ENCODE data around the gene BCORL1.
A peak's percentile ranks its signal among the peaks of the same experiment; 100 is the strongest.

BCORL1 gene

DNA sequence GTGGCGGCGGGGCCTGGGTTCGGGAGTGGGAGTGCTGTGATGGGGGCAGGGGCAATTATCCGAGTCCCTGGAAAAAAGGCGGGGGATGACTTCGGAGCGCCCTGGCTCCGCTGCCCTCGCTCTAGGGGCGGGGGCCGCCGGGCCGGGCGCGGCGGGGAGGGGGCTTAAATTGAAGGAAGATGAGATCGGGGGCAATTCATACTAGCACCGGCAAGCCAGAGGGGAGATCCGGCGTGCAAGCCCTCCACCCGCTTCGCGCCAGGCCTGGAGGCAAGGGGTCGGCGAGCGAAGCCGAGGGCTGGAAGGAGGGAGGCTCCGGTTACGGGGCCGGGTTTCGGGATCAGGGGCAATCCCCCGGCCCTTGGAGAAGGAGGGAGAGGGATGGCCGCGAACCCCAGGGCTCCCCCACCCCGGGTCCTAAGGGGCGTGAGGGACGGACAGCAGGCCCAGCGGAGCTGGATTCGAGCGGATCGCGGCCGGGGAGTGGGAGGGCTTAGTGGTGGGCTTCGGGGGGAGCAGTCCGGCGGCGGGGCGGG is 1.2 kb downstream of the BCORL1 start:
- Mint-ChIP-seq H3K4me1 (peaks cover 35% of the 10 kb centered on the region), H3K27me3 (no peaks in the 10 kb centered on the region), H3K27ac (no peak overlapping the region), H3K9me3 (no peaks in the 10 kb centered on the region), H3K4me3 (no peak overlapping the region), H3K36me3 (no peaks in the 10 kb centered on the region)
- no peak for ATAC-seq

DNA sequence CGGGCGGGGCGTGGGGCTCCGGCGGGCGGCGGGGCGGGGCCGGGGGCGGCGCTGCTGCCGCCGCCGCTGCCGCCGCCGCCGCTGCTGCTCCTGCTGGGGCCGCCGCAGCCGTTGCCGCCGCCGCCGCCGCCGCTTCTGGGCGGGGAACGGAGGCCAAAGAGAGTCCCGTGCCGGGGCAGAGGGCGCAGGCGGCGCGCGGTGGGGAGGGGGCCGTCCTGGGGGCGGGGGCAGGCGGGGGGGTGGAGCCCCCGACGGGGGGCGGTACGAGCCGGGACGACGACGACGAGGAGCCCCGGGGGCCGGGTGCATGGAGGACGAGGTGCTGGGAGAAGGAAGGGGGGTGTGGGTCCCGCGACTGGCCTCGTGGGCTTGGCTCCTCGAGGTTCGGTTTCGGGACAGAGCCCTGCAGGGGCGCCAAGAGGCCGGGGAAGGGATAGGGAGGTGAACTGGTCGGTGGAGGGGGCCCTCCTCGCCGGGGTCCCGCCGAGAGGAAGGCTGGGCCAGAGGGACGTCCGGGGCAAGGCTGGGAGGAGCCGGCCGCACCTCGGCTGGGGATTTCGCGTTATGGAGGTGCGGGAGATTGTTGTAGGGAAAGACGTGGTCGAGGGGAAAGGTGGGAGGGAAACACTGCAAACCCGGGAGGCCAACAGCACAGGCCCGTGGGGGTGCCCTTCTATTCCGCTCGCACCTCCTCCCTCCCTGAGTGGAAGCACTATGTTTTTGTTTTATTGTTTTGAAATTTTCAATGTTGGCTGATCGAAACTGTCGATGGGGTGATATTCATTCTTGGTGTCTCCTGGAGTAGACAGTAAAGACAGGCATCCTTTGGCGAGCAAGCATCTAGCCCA is 1.9 kb downstream of the BCORL1 start:
- Mint-ChIP-seq H3K27me3 (no peaks in the 10 kb centered on the region), H3K9me3 (no peaks in the 10 kb centered on the region), H3K4me1 (peaks cover 35% of the 10 kb centered on the region), H3K36me3 (no peaks in the 10 kb centered on the region), H3K4me3 (peak overlapping the region; percentile 79), H3K27ac (peak overlapping the region; percentile 63)
- peak; percentile 32 for ATAC-seq

DNA sequence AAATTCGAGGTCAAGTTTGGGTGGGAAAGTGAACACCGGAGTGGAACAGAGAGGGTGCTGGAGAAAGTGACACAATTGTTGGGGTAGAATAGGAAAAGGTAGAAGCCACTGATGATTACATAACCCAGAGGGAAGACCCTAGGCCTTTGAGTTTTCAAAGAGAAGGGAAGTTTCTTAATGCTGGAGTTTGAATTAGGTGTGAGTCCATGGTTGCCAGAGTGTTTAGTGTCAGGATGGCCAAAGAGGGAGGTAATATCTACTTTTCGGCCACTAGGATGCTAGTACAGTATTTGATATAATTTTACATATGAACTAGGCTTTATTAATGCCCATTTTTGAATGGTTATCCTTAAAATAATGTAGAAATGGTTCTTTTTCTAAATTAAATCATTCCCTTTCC is 5.4 kb downstream of the BCORL1 start:
- Mint-ChIP-seq H3K27me3 (no peaks in the 10 kb centered on the region), H3K27ac (no peak overlapping the region), H3K4me1 (peaks cover 25% of the 10 kb centered on the region), H3K36me3 (no peaks in the 10 kb centered on the region), H3K9me3 (no peaks in the 10 kb centered on the region), H3K4me3 (no peak overlapping the region)
- no peak for ATAC-seq

DNA sequence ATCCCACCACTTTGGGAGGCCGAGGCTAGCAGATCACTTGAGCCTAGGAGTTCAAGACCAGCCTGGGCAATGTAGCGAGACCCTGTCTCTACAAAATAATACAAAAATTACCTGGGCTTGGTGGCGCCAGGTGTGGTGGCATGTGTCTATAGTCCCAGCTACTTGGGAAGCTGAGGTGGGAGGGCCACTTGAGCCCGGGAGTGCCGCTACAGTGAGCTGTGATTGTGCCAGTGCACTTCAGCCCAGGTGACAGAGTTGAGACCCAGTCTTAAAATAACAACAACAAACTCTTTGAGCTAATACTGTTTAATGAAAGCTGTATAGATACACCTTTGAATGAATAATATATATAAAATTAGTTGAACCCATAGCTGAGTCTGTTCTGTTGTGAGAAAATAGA is 9.7 kb downstream of the BCORL1 start:
- no peak for ATAC-seq
- H3K27me3 Mint-ChIP-seq: no peaks in the 10 kb centered on the region

DNA sequence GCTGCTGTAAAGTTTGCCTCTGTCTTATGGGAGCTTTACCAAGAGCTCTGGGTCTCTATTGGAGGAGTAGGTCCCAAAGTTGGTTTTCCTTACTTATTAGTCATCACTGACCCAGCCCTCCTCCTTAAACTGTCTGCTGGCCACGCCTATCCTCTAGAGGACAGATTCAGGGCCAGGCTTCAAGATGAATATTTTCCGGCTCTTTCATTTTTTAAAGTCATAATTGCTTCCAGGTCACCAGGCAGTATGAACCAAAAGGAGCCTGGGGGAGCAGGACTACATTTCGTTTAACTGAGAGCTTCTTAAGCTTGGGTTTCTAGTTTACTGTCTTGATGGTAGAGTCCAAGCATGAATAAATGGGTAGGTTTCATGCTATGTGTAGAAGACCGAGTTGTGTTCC is 13.7 kb downstream of the BCORL1 start:
- Mint-ChIP-seq H3K4me1 (peaks cover 7% of the 10 kb centered on the region), H3K36me3 (peaks cover 10% of the 10 kb centered on the region), H3K9me3 (no peaks in the 10 kb centered on the region), H3K4me3 (no peak overlapping the region), H3K27ac (no peak overlapping the region), H3K27me3 (no peaks in the 10 kb centered on the region)
- no peak for ATAC-seq

More for the DNA sequence above, 9.7 kb downstream of the BCORL1 start:
- H3K9me3 Mint-ChIP-seq: no peaks in the 10 kb centered on the region
- H3K36me3 Mint-ChIP-seq: peaks cover 7% of the 10 kb centered on the region
- H3K4me3 Mint-ChIP-seq: no peak overlapping the region
- H3K4me1 Mint-ChIP-seq: peaks cover 9% of the 10 kb centered on the region
- H3K27ac Mint-ChIP-seq: no peak overlapping the region

DNA sequence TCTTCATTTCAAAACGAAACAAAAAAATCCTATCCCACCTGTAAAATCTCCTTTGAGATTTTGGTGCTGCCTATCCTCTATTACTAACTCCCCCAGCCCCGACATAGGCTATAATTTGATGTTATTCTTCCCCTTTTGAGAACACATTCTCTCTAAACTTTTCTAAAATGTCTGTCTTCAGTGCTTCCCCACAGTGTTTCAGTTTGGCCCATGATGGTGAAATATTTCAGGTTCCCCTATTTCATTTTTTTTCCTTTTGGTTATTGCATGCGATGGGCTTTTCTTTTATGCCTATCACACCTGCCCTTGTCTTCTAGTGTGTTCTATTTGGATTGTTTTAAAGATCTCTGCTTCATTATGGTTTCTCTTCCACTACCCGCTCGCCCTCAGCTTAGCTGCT is 14.7 kb downstream of the BCORL1 start:
- Mint-ChIP-seq H3K27me3 (no peaks in the 10 kb centered on the region), H3K9me3 (no peaks in the 10 kb centered on the region), H3K36me3 (peaks cover 16% of the 10 kb centered on the region), H3K4me1 (peaks cover 17% of the 10 kb centered on the region), H3K27ac (no peak overlapping the region), H3K4me3 (no peak overlapping the region)
- ATAC-seq: no peak

DNA sequence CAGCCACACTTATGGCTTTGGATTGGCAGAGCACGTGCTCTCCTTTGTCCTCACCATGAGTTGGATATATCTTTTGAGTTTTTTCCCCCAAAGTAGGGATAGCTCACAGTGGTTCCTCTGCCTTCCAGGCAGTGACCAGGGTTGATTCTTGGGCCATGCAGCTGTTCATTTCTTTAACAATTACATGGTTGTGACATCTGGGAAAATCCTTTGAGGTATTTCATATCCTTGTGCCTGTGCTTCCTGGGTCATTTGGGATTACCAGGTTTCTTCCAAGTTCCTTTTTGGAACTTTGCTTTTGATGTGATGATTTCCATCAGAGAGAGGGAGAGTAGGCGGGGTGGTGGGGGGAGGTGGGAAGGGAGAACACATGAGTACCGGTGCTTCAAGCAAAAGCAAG is 15.6 kb downstream of the BCORL1 start:
- Mint-ChIP-seq H3K27me3 (no peaks in the 10 kb centered on the region), H3K27ac (no peak overlapping the region), H3K9me3 (no peaks in the 10 kb centered on the region), H3K36me3 (peaks cover 16% of the 10 kb centered on the region), H3K4me3 (no peak overlapping the region), H3K4me1 (peaks cover 24% of the 10 kb centered on the region)
- no peak for ATAC-seq

DNA sequence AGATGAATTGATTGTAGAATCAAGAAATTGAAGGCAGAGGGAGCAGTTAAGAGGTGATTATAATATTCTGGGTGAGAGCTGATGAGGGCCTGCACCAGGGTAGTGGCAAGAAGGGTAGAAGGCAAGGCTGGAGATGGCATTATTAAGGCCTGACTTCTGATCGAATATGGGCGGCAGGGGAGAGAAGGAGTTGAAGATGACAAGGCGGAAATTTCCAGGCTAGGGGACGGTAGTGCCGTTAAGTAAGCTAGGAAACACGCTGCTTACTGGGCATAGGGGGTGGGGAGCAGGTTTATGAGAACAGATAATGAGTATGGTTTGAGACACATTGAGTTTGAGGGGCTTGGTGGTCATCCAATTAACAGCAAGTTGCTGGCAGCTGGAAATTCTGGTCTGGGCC is 19.5 kb downstream of the BCORL1 start:
- Mint-ChIP-seq H3K27ac (peak overlapping the region; percentile 41), H3K9me3 (no peaks in the 10 kb centered on the region), H3K4me3 (no peak overlapping the region), H3K4me1 (peaks cover 24% of the 10 kb centered on the region), H3K27me3 (no peaks in the 10 kb centered on the region), H3K36me3 (peaks cover 13% of the 10 kb centered on the region)
- no peak for ATAC-seq

DNA sequence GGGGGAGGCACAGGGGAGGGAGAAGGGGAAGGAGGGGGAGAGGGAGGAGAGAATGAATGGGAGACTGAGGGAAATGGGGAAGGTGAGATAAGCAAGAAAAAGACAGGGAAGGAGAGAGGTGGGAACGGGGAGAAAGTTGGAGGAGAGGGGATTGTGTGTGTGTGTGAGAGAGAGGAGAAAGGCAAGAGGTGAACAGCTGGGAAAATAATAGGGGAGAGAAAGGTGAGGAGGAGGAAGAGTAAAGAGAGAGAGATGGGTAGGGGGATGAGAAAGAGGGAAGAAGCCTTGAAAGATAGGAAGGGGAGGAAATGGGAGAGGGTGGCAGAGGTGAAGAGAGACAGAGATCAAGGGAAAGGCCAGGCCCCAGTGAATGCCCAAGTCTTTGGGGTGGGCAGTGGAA is 20.1 kb downstream of the BCORL1 start:
- ATAC-seq: no peak
- no peaks in the 10 kb centered on the region for H3K9me3 Mint-ChIP-seq
- H3K27ac Mint-ChIP-seq: peak overlapping the region; percentile 41
- no peak overlapping the region for H3K4me3 Mint-ChIP-seq
- H3K4me1 Mint-ChIP-seq: peaks cover 18% of the 10 kb centered on the region
- H3K36me3 Mint-ChIP-seq: peaks cover 11% of the 10 kb centered on the region
- no peaks in the 10 kb centered on the region for H3K27me3 Mint-ChIP-seq

DNA sequence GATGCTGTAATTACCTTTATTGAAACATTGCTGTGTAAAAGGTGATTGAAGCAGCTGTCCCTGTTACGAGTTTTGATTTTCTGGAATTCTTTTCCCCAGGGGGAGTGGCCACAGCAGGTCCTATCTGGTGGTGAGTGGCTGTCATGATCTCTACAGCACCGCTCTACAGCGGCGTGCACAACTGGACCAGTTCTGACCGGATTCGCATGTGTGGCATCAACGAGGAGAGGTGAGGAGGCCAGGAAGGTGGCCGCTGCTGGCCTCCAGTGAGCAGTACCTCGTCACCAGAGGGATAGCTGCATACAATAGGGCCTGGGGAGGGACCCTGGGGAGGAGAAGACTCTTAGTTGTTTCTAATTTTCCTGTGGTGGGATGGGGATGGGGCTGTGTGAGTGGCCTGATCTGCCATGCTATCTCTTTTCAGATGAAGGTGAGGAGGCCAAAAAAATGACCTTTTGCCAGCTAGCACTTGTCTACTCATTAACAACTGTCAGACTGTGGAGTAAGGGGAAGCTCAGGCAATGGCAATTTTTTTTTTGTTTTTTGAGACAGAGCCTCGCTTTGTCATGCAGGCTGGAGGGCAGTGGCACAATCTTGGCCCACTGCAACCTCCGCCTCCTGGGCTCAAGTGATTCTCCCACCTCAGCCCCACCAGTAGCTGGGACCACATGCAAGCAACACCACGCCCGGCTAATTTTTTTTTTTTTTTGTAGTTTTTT is 22.8 kb downstream of the BCORL1 start:
- no peak for ATAC-seq
- peaks cover 18% of the 10 kb centered on the region for H3K4me1 Mint-ChIP-seq
- no peak overlapping the region for H3K4me3 Mint-ChIP-seq
- peaks cover 16% of the 10 kb centered on the region for H3K36me3 Mint-ChIP-seq
- no peak overlapping the region for H3K27ac Mint-ChIP-seq
- no peaks in the 10 kb centered on the region for H3K27me3 Mint-ChIP-seq
- H3K9me3 Mint-ChIP-seq: no peaks in the 10 kb centered on the region

DNA sequence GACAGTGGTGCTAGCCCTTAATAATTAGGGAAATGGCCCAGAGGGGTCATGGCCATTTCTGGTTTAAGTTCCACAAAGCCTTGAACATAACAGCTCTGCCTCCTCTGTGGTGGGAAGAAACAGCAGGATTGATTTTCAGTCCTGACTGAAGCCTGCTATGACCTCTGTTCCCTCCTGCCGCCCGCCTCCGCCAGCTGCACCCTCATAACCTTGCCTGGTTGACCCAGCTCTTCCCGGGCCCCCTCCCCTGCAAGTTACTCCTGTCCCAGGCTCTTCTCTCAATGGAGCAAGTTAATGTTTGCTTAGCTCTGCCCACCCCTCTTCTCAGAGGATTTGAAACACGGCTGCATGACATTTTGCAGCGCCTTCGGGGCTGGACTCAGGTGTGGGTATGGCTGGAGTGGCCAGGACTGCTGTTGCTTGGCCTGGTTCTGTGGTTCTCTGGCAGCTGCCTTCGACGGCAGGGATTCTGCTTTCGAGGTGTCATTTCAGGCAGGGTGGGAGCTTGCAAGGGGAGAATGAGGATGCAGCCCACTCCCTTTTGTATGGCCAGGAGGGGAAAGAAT is 27.3 kb downstream of the BCORL1 start:
- Mint-ChIP-seq H3K4me3 (no peak overlapping the region), H3K27ac (no peak overlapping the region), H3K27me3 (no peaks in the 10 kb centered on the region), H3K36me3 (peaks cover 26% of the 10 kb centered on the region), H3K4me1 (no peaks in the 10 kb centered on the region), H3K9me3 (no peaks in the 10 kb centered on the region)
- no peak for ATAC-seq

DNA sequence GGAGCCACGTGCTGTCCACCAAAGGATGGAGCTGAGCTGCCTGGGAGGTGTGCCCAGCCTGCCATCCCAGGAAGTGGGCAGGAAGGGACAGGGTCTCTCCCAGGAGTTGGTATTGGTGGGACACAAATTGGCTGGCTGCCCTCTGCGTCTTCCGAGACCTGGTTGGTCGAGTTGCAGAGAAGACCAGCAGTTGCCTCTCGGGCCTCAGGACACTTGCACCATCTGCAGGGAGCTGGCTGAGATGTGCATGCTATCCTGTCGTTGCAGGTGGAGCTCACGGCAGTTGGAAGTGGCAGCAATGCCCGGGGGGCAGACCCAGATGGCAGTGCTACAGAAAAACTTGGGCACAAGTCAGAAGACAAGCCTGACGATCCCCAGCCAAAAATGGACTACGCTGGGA is 30.2 kb downstream of the BCORL1 start:
- peaks cover 34% of the 10 kb centered on the region for H3K36me3 Mint-ChIP-seq
- H3K4me3 Mint-ChIP-seq: no peak overlapping the region

DNA sequence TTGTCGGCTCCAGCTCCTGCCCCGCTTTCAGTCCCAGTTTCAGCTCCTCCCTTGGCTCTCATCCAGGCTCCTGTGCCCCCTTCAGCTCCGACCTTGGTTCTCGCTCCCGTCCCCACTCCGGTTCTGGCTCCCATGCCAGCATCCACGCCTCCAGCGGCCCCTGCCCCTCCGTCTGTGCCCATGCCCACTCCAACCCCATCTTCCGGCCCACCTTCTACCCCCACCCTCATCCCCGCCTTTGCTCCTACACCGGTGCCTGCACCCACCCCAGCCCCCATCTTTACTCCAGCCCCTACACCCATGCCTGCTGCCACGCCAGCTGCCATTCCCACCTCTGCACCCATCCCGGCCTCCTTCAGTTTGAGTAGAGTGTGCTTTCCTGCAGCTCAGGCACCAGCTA is 31.2 kb downstream of the BCORL1 start:
- Mint-ChIP-seq H3K27me3 (no peaks in the 10 kb centered on the region), H3K27ac (no peak overlapping the region), H3K9me3 (no peaks in the 10 kb centered on the region), H3K36me3 (peaks cover 33% of the 10 kb centered on the region), H3K4me3 (no peak overlapping the region), H3K4me1 (no peaks in the 10 kb centered on the region)
- no peak for ATAC-seq

More for the DNA sequence above, 30.2 kb downstream of the BCORL1 start:
- no peaks in the 10 kb centered on the region for H3K27me3 Mint-ChIP-seq
- H3K9me3 Mint-ChIP-seq: no peaks in the 10 kb centered on the region
- H3K27ac Mint-ChIP-seq: no peak overlapping the region
- no peaks in the 10 kb centered on the region for H3K4me1 Mint-ChIP-seq
- ATAC-seq: no peak

DNA sequence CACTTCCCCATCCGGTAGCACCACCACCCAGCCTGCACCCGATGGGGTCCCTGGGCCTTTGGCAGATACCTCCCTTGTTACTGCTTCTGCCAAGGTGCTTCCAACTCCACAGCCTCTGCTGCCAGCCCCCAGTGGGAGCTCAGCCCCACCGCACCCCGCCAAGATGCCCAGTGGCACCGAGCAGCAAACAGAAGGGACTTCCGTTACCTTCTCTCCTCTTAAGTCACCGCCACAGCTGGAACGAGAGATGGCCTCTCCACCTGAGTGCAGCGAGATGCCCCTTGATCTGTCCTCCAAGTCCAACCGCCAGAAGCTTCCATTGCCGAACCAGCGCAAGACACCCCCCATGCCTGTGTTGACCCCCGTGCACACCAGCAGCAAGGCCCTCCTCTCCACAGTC is 31.9 kb downstream of the BCORL1 start:
- no peaks in the 10 kb centered on the region for H3K9me3 Mint-ChIP-seq
- ATAC-seq: no peak
- no peak overlapping the region for H3K4me3 Mint-ChIP-seq
- H3K27me3 Mint-ChIP-seq: no peaks in the 10 kb centered on the region
- no peak overlapping the region for H3K27ac Mint-ChIP-seq
- peaks cover 30% of the 10 kb centered on the region for H3K36me3 Mint-ChIP-seq
- H3K4me1 Mint-ChIP-seq: no peaks in the 10 kb centered on the region

DNA sequence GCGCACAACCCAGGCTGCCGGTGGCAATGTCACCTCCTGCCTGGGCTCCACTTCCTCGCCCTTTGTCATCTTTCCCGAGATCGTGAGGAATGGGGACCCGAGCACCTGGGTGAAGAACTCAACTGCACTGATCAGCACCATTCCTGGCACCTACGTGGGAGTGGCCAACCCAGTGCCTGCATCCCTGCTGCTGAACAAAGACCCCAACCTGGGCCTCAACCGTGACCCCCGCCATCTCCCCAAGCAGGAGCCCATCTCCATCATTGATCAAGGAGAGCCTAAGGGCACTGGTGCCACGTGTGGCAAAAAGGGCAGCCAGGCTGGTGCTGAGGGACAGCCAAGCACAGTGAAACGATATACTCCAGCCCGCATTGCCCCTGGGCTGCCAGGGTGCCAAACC is 32.3 kb downstream of the BCORL1 start:
- H3K9me3 Mint-ChIP-seq: no peaks in the 10 kb centered on the region
- peaks cover 30% of the 10 kb centered on the region for H3K36me3 Mint-ChIP-seq
- no peak for ATAC-seq
- no peak overlapping the region for H3K27ac Mint-ChIP-seq
- no peaks in the 10 kb centered on the region for H3K4me1 Mint-ChIP-seq
- H3K4me3 Mint-ChIP-seq: no peak overlapping the region
- H3K27me3 Mint-ChIP-seq: no peaks in the 10 kb centered on the region
